ENCODE data around the gene SCAF4. TPM values are rescaled to one million over a fixed set of nuclear protein-coding genes. Genes with fewer than 3 reads are reported as not detected.

SCAF4 gene
- total and polyA plus RNA-seq, 8 donors = 23.9 to 44.1 (median 41.5) TPM

GRCh38 chr21:31665397-31665796 lies 66.5 kb downstream of the SCAF4 start:
- Histone ChIP-seq H3K9me3 (no peaks in the 10 kb centered on the region), H3K27ac (no peak overlapping the region), H3K4me1 (peaks cover 6 to 37% of the 10 kb centered on the region in 2 donors), H3K36me3 (peaks cover 0 to 54% of the 10 kb centered on the region in 2 donors), H3K27me3 (no peaks in the 10 kb centered on the region), H3K4me3 (no peak overlapping the region)
- no peak for TF ChIP-seq CTCF (IDR thresholded peaks at IDR 0.05)
- intact Hi-C loops (cut with DNase I) = no loop called here
- ATAC-seq (no peak), DNase-seq (no peak)

- Histone ChIP-seq H3K27me3 (no peaks in the 10 kb centered on the region), H3K36me3 (peaks cover 0 to 43% of the 10 kb centered on the region in 2 donors), H3K4me1 (peaks cover 6 to 39% of the 10 kb centered on the region in 2 donors), H3K9me3 (no peaks in the 10 kb centered on the region), H3K4me3 (no peak overlapping the region), H3K27ac (no peak overlapping the region)
- TF ChIP-seq CTCF (IDR thresholded peaks at IDR 0.05) = no peak
- ATAC-seq = no peak
- intact Hi-C loops (cut with DNase I) = no loop called here
- DNase-seq = no peak
These were observed 68.2 kb downstream of the SCAF4 start for GRCh38 chr21:31663584-31664249.

- H3K4me3 ChIP-seq = peak overlapping the region; percentile 63 to 76
- intact Hi-C loops (cut with DNase I) = no loop called here
- ATAC-seq = no peak
- no peaks in the 10 kb centered on the region for H3K27me3 ChIP-seq
- H3K4me1 ChIP-seq = peaks cover 6 to 30% of the 10 kb centered on the region in 2 donors
- TF ChIP-seq CTCF (IDR thresholded peaks at IDR 0.05) = no peak
- H3K36me3 ChIP-seq = peaks cover 0 to 16% of the 10 kb centered on the region in 2 donors
- DNase-seq = no peak
- H3K27ac ChIP-seq = peak overlapping the region; percentile 79 to 85
- no peaks in the 10 kb centered on the region for H3K9me3 ChIP-seq
These were observed 71.3 kb downstream of the SCAF4 start for GRCh38 chr21:31660591-31660990.

GRCh38 chr21:31660259-31660565 lies 71.7 kb downstream of the SCAF4 start:
- H3K9me3 ChIP-seq = no peaks in the 10 kb centered on the region
- TF ChIP-seq CTCF (IDR thresholded peaks at IDR 0.05) = no peak

GRCh38 chr21:31659536-31660258 lies 72.2 kb downstream of the SCAF4 start, which contains the start of gene SOD1:
Gene SOD1, plus strand, starts transcription at chr21:31659693. Its CDS starts 77 bp downstream, at chr21:31659770.
- no peaks in the 10 kb centered on the region for H3K9me3 ChIP-seq
- H3K36me3 ChIP-seq = peaks cover 0 to 9% of the 10 kb centered on the region in 2 donors
- no peak for TF ChIP-seq CTCF (IDR thresholded peaks at IDR 0.05)
- ATAC-seq (peak; percentile 98), DNase-seq (peak; percentile 92 to 97 (median 95))
- intact Hi-C loops (cut with DNase I) = no loop called here
- H3K27ac ChIP-seq = peak within 1 kb of the TSS; percentile 79 to 85
- H3K4me1 ChIP-seq = peaks cover 6 to 30% of the 10 kb centered on the region in 2 donors
- H3K27me3 ChIP-seq = no peaks in the 10 kb centered on the region
- H3K4me3 ChIP-seq = peak within 1 kb of the TSS; percentile 63 to 76

More at GRCh38 chr21:31660259-31660565, 71.7 kb downstream of the SCAF4 start:
- H3K27ac ChIP-seq = peak overlapping the region; percentile 79 to 85
- peaks cover 0 to 13% of the 10 kb centered on the region in 2 donors for H3K36me3 ChIP-seq
- no peaks in the 10 kb centered on the region for H3K27me3 ChIP-seq
- ATAC-seq (peak; percentile 17), DNase-seq (peak in 1 of 4 donors; percentile 48)
- peak overlapping the region; percentile 63 to 76 for H3K4me3 ChIP-seq
- intact Hi-C loops (cut with DNase I) = no loop called here
- peaks cover 6 to 30% of the 10 kb centered on the region in 2 donors for H3K4me1 ChIP-seq
